ENCODE data around the gene FGF14. TPM values are rescaled to one million over a fixed set of nuclear protein-coding genes. Genes with fewer than 3 reads are reported as not detected.

Gene FGF14
- total RNA-seq, 1 donor from 2014 or later = 0.06 TPM

GRCh38 chr13:102394158-102395053, 7.4 kb downstream of the FGF14 start:
- TF ChIP-seq, protein P1, sequence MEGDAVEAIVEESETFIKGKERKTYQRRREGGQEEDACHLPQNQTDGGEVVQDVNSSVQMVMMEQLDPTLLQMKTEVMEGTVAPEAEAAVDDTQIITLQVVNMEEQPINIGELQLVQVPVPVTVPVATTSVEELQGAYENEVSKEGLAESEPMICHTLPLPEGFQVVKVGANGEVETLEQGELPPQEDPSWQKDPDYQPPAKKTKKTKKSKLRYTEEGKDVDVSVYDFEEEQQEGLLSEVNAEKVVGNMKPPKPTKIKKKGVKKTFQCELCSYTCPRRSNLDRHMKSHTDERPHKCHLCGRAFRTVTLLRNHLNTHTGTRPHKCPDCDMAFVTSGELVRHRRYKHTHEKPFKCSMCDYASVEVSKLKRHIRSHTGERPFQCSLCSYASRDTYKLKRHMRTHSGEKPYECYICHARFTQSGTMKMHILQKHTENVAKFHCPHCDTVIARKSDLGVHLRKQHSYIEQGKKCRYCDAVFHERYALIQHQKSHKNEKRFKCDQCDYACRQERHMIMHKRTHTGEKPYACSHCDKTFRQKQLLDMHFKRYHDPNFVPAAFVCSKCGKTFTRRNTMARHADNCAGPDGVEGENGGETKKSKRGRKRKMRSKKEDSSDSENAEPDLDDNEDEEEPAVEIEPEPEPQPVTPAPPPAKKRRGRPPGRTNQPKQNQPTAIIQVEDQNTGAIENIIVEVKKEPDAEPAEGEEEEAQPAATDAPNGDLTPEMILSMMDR (conservative IDR thresholded peaks at IDR 0.05; ENCODE audit: low read depth, low read length) = peak; percentile 57
- H3K4me3 ChIP-seq (ENCODE audit: low read depth, low read length) = peak overlapping the region; percentile 82
- peak; percentile 36 for DNase-seq (ENCODE audit: low read depth)

GRCh38 chr13:102392481-102393209, 9.2 kb downstream of the FGF14 start:
- no peak overlapping the region for H3K4me3 ChIP-seq (ENCODE audit: low read depth, low read length)
- TF ChIP-seq, protein P1 (conservative IDR thresholded peaks at IDR 0.05; ENCODE audit: low read depth, low read length) = no peak
- no peak for DNase-seq (ENCODE audit: low read depth)

GRCh38 chr13:102386461-102386860, 15.4 kb downstream of the FGF14 start:
- no peak overlapping the region for H3K4me3 ChIP-seq (ENCODE audit: low read depth, low read length)
- TF ChIP-seq, protein P1 (conservative IDR thresholded peaks at IDR 0.05; ENCODE audit: low read depth, low read length) = no peak
- DNase-seq (ENCODE audit: low read depth) = no peak

- TF ChIP-seq, protein P1 (conservative IDR thresholded peaks at IDR 0.05; ENCODE audit: low read depth, low read length) = no peak
- H3K4me3 ChIP-seq (ENCODE audit: low read depth, low read length) = no peak overlapping the region
- no peak for DNase-seq (ENCODE audit: low read depth)
Measured at GRCh38 chr13:102380012-102380411, 21.8 kb downstream of the FGF14 start.

DNA sequence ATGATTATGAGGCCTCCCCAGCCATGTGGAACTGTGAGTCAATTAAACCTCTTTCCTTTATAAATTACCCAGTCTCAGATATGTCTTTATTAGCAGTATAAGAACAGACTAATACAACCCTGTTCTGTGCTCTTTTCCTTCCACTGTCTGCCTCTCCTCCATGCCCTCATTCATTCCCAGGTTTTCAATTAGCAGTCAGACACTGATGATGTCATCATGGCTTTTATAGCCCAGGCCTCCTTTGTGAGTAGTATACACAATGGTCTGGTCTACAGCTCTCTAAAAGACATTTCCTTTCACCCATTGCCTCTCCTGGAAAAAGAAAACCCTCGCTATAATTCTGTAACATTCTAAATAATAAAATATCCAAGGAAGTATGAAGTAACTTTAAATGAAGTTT, 25.5 kb downstream of the FGF14 start:
- no peak for DNase-seq (ENCODE audit: low read depth)

DNA sequence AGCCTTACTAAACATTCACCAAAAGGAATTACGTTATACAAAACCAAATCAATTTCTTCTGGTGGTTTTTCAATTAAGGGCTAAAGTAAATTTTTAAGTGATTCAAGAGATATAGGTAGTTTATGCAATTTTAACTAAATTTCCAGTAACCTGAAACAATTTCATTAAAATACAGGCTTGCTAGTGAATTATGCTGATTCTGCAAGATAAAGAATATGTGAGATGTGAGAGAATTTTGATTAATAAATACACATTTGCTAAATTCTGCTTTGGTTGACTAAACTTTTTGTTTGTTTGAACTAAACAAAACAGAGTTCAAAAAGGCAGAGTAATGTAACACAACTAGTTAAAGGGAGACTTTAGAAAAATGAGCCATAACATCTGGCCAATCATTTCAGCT, 27.1 kb downstream of the FGF14 start:
- DNase-seq (ENCODE audit: low read depth) = no peak
- TF ChIP-seq, protein P1 (conservative IDR thresholded peaks at IDR 0.05; ENCODE audit: low read depth, low read length) = no peak
- H3K4me3 ChIP-seq (ENCODE audit: low read depth, low read length) = no peak overlapping the region

More for the DNA sequence above, 25.5 kb downstream of the FGF14 start:
- TF ChIP-seq, protein P1 (conservative IDR thresholded peaks at IDR 0.05; ENCODE audit: low read depth, low read length) = no peak
- no peak overlapping the region for H3K4me3 ChIP-seq (ENCODE audit: low read depth, low read length)
